Tibial nerve (tissue), 4 donors: Measurements from ENCODE around the gene PTPRT. TPM values are rescaled to one million over a fixed set of nuclear protein-coding genes. Genes with fewer than 3 reads are reported as not detected.

Experiments
- DNase-seq, 2 donors: peaks; one replicate each; pipeline ENCODE4 v3.0.0-alpha.2; 2019; ENCODE audit warnings: low spot score in 2 of 2
- H3K27ac ChIP-seq, 4 donors: fragments of 200-600 bp; sonication (generic) in 3 of 4; one replicate each; pipeline ENCODE4 v1.5.1; 2017 to 2019; ENCODE audit warnings: mild to moderate bottlenecking in 1 of 4
- H3K27me3 ChIP-seq, 2 donors: fragments of 200-600 bp; sonication (generic) in 1 of 2; one replicate each; pipeline versions ENCODE4 v1.5.1 to v1.6.0; 2017 to 2019
- H3K36me3 ChIP-seq, 3 donors: fragments of 200-600 bp; sonication (generic); one replicate each; pipeline ENCODE4 v1.5.1; 2018 to 2019
- H3K4me1 ChIP-seq, 4 donors: fragments of 200-600 bp; sonication (generic) in 3 of 4; one replicate each; pipeline ENCODE4 v1.5.1; 2017 to 2019
- H3K4me3 ChIP-seq, 4 donors: fragments of 200-600 bp; sonication (generic) in 3 of 4; one replicate each; pipeline ENCODE4 v1.5.1; 2017 to 2019; ENCODE audit warnings: mild to moderate bottlenecking in 1 of 4, moderate library complexity in 1 of 4
- H3K9me3 ChIP-seq, 4 donors: fragments of 200-600 bp; sonication (generic) in 3 of 4; one replicate each; pipeline ENCODE4 v1.5.1; 2017 to 2019
- EP300 ChIP-seq, 2 donors: sonication (generic); formaldehyde crosslinking; IDR thresholded peaks; one replicate each; pipeline ENCODE4 v1.6.1; 2017; ENCODE audit warnings: antibody characterized with exemption in 2 of 2, mild to moderate bottlenecking in 1 of 2
- POLR2A ChIP-seq, 2 donors: fragments of 450-650 bp; IDR thresholded peaks; one replicate each; pipeline ENCODE4 v1.6.1; 2017; ENCODE audit warnings: antibody characterized with exemption in 2 of 2, mild to moderate bottlenecking in 2 of 2, moderate library complexity in 2 of 2
- WGBS, 2 donors: methylation state at CpG; one replicate each; pipeline ENCODE4 v1.1.5; 2018; 5-methylcytosine and 5-hydroxymethylcytosine counted together
- total RNA-seq, 4 donors: library from RNA; depleted of rRNA; stranded (reverse); fragments of >200 nt; gene quantifications; one replicate each; pipeline ENCODE4 v1.1.0, GENCODE V29; 2016
- TF ChIP-seq, protein P1 (sequence below), 5 experiments: fragments of 200-600 bp in 3 of 5; fragments of 450-650 bp in 2 of 5; sonication (generic) in 3 of 5; IDR thresholded peaks; one replicate each; pipeline ENCODE4 v1.5.1; 2016 to 2019; ENCODE audit warnings: antibody characterized with exemption in 5 of 5, mild to moderate bottlenecking in 3 of 5, moderate library complexity in 2 of 5

Gene PTPRT
- total RNA-seq, 4 donors from 2014 or later: under 0.01 TPM; not detected in 3

DNA sequence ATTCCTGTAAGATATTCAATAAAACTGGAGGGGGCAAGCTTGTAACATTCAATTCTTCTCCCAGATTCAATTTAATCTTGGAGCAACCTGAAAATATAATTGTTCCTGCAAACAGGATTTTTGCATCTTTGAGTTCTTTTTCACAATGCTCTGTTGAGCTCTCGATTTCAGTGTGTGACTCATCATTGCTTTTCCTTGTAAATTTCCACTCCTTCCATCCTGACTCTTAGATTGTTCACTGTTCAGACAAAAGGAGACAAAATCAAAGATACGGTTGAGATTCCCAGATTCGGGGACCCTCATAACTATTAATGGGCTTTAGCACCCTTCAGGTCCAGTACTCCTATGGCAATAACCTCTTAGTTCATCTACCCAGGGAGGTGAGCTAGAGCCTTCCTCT lies 999.6 kb downstream of the PTPRT start:
- H3K4me1 ChIP-seq: no peaks in the 10 kb centered on the region
- DNase-seq: no peak
- no peaks in the 10 kb centered on the region for H3K9me3 ChIP-seq
- WGBS, 2 donors: 73 to 75% methylated on average over 3 of the region's 3 CpGs
- no peak overlapping the region for H3K4me3 ChIP-seq
- no peaks in the 10 kb centered on the region for H3K27me3 ChIP-seq
- no peak overlapping the region for H3K27ac ChIP-seq
- no peak for TF ChIP-seq POLR2A (IDR thresholded peaks at IDR 0.05)
- TF ChIP-seq, protein P1, sequence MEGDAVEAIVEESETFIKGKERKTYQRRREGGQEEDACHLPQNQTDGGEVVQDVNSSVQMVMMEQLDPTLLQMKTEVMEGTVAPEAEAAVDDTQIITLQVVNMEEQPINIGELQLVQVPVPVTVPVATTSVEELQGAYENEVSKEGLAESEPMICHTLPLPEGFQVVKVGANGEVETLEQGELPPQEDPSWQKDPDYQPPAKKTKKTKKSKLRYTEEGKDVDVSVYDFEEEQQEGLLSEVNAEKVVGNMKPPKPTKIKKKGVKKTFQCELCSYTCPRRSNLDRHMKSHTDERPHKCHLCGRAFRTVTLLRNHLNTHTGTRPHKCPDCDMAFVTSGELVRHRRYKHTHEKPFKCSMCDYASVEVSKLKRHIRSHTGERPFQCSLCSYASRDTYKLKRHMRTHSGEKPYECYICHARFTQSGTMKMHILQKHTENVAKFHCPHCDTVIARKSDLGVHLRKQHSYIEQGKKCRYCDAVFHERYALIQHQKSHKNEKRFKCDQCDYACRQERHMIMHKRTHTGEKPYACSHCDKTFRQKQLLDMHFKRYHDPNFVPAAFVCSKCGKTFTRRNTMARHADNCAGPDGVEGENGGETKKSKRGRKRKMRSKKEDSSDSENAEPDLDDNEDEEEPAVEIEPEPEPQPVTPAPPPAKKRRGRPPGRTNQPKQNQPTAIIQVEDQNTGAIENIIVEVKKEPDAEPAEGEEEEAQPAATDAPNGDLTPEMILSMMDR (IDR thresholded peaks at IDR 0.05): no peak
- no peak for TF ChIP-seq EP300 (IDR thresholded peaks at IDR 0.05)
- H3K36me3 ChIP-seq: no peaks in the 10 kb centered on the region

DNA sequence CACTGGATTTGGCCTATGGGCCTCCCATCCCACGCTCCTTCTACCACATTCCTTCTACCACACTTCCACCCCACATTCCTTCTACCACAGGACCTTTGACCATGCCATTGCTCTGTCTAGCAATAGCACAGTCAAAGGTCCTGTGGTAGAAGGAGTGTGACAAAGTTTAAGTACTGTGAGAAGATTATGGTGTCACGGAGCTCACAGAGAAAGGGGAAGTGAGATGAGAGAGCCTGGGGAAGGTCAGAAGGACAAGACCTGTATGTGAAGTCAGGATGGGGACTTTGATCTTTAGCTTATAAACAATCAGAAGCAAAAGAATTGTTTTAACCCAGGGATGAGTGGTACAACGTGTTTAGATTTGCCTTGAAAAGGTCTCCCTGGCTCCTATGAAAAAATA lies 1003.4 kb downstream of the PTPRT start:
- WGBS, 2 donors: 60 to 70% methylated on average over 3 of the region's 3 CpGs
- H3K4me3 ChIP-seq: no peak overlapping the region
- TF ChIP-seq POLR2A (IDR thresholded peaks at IDR 0.05): no peak
- TF ChIP-seq, protein P1 (IDR thresholded peaks at IDR 0.05): no peak
- no peak for TF ChIP-seq EP300 (IDR thresholded peaks at IDR 0.05)
- no peaks in the 10 kb centered on the region for H3K36me3 ChIP-seq
- H3K9me3 ChIP-seq: no peaks in the 10 kb centered on the region
- no peak overlapping the region for H3K27ac ChIP-seq
- no peak for DNase-seq
- H3K4me1 ChIP-seq: no peaks in the 10 kb centered on the region
- no peaks in the 10 kb centered on the region for H3K27me3 ChIP-seq

DNA sequence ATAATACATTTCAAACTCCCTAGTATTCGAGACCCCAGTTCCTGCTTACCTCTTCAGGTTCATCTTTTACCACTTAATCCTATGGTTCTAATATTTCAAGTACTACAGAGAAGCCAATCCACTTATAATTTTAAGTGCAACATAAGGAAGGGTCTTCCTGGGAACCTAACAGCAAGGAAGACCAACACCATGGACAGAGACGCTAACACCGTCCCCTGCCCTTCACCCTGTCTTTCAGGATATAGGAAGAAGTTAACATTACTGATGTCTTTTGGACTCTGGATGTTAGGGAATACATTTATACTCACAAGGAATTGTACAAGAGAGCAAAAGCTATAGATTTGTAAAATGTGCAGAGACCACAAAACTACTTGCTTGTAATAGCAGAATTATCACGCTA lies 1006.6 kb downstream of the PTPRT start:
- H3K27me3 ChIP-seq: no peaks in the 10 kb centered on the region
- no peaks in the 10 kb centered on the region for H3K4me1 ChIP-seq
- WGBS, 2 donors: 57 to 63% methylated on average over 4 of the region's 4 CpGs
- no peaks in the 10 kb centered on the region for H3K9me3 ChIP-seq
- H3K36me3 ChIP-seq: no peaks in the 10 kb centered on the region
- no peak overlapping the region for H3K27ac ChIP-seq
- H3K4me3 ChIP-seq: no peak overlapping the region
- TF ChIP-seq, protein P1 (IDR thresholded peaks at IDR 0.05): no peak
- TF ChIP-seq EP300 (IDR thresholded peaks at IDR 0.05) (no peak), POLR2A (IDR thresholded peaks at IDR 0.05) (no peak)
- no peak for DNase-seq

DNA sequence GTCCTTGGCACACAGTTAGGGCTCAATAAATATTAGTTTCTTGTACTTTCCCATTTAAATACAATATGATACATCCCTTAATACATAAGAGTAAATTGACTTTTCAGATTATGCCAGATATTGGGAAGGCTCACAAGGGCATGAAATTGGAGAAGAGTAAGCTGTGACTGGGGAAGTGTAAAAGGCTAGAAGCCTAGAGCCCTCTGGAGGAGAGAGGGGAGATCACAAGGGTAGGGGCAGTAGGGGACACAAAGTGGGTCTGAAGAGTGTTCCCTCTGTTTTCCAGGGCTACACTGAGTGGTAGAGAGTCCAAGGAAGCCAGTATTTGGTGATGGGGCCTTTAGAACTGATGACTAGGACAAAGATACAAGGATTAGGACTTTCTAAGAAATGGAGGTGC lies 1008.6 kb downstream of the PTPRT start:
- no peak for DNase-seq

DNA sequence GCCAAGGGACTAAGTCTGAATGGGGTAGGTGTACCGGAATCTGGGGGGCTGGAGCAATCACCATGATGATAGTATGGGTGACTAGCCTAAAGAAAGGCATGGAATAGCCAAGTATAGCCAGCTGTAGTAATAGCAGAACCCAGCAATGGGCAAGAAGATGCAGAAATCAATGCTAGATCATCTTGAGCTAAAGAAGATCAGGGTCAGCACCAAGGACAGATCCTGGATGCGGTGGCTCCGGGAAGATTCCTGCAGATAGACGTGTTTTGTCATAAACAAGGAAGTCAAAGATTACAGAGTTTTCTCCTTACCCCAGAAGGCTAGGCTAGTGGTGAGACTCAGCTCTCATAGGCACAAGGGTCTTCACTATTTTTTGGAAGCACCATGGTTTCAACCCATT lies 1009.9 kb downstream of the PTPRT start:
- no peak for DNase-seq
- no peak for TF ChIP-seq EP300 (IDR thresholded peaks at IDR 0.05)
- TF ChIP-seq, protein P1 (IDR thresholded peaks at IDR 0.05): no peak
- no peak for TF ChIP-seq POLR2A (IDR thresholded peaks at IDR 0.05)
- H3K27me3 ChIP-seq: no peaks in the 10 kb centered on the region
- WGBS, 2 donors: 21 to 29% methylated on average over 4 of the region's 4 CpGs
- H3K27ac ChIP-seq: no peak overlapping the region
- no peak overlapping the region for H3K4me3 ChIP-seq
- no peaks in the 10 kb centered on the region for H3K4me1 ChIP-seq
- no peaks in the 10 kb centered on the region for H3K36me3 ChIP-seq
- no peaks in the 10 kb centered on the region for H3K9me3 ChIP-seq

More for the DNA sequence above, 1008.6 kb downstream of the PTPRT start:
- Histone ChIP-seq H3K4me3 (no peak overlapping the region), H3K27ac (no peak overlapping the region), H3K27me3 (no peaks in the 10 kb centered on the region), H3K36me3 (no peaks in the 10 kb centered on the region), H3K4me1 (no peaks in the 10 kb centered on the region), H3K9me3 (no peaks in the 10 kb centered on the region)
- TF ChIP-seq, protein P1 (IDR thresholded peaks at IDR 0.05): no peak
- TF ChIP-seq POLR2A (IDR thresholded peaks at IDR 0.05): no peak
- no peak for TF ChIP-seq EP300 (IDR thresholded peaks at IDR 0.05)
